HG03520 (cell line): ENCODE measurements around the gene TLR5.
A peak's percentile ranks its signal among the peaks of the same experiment; 100 is the strongest.

Source experiments
- ATAC-seq: cut with Tn5 transposase; IDR thresholded peaks from one replicate; pipeline ENCODE4 v1.9.1; 2021; ENCODE audit warnings: mild to moderate bottlenecking, moderate library complexity; ENCODE audit not compliant: unreplicated experiment

Gene TLR5

GRCh38 chr1:223116950-223117349 is 26.1 kb downstream of the TLR5 start:
- ATAC-seq = no peak

GRCh38 chr1:223114871-223115270 is 28.2 kb downstream of the TLR5 start:
- no peak for ATAC-seq

GRCh38 chr1:223110952-223111351 is 32.1 kb downstream of the TLR5 start:
- no peak for ATAC-seq

- ATAC-seq = no peak
Observed at GRCh38 chr1:223109581-223110026, 33.4 kb downstream of the TLR5 start.

- ATAC-seq = no peak
Observed at GRCh38 chr1:223106856-223107255, 36.2 kb downstream of the TLR5 start.

GRCh38 chr1:223105568-223105967 is 37.5 kb downstream of the TLR5 start:
- no peak for ATAC-seq

- no peak for ATAC-seq
Observed at GRCh38 chr1:223102797-223103533, 40.1 kb downstream of the TLR5 start.

- ATAC-seq = no peak
Observed at GRCh38 chr1:223097713-223098112, 45.3 kb downstream of the TLR5 start.

- no peak for ATAC-seq
Observed at GRCh38 chr1:223095870-223096269, 47.2 kb downstream of the TLR5 start.

GRCh38 chr1:223091896-223092295 is 51.2 kb downstream of the TLR5 start:
- ATAC-seq = no peak

GRCh38 chr1:223089250-223089649 is 53.8 kb downstream of the TLR5 start:
- no peak for ATAC-seq

GRCh38 chr1:223088713-223089240 is 54.3 kb downstream of the TLR5 start:
- ATAC-seq = no peak

- ATAC-seq = no peak
Observed at GRCh38 chr1:223087291-223088255, 55.5 kb downstream of the TLR5 start.

- no peak for ATAC-seq
Observed at GRCh38 chr1:223084464-223084866, 58.6 kb downstream of the TLR5 start.

GRCh38 chr1:223083831-223084230 is 59.2 kb downstream of the TLR5 start:
- no peak for ATAC-seq

GRCh38 chr1:223082914-223083313 is 60.1 kb downstream of the TLR5 start:
- ATAC-seq = no peak

GRCh38 chr1:223081181-223081994 is 61.7 kb downstream of the TLR5 start:
- ATAC-seq = peak; percentile 97

GRCh38 chr1:223079498-223079897 is 63.5 kb downstream of the TLR5 start:
- no peak for ATAC-seq

GRCh38 chr1:223077247-223077833 is 65.7 kb downstream of the TLR5 start:
- ATAC-seq = no peak

- ATAC-seq = no peak
Observed at GRCh38 chr1:223076362-223076761, 66.7 kb downstream of the TLR5 start.
